IPS-20b (cell line): ENCODE data around the gene GARRE1.
"Not testable (repeated sequence)": the region's sequence is repeated elsewhere in the genome, so short reads cannot be mapped to it uniquely, and the experiment has no call there.

Source experiments
- H3K27ac ChIP-seq: one replicate; pipeline ENCODE4 v1.5.1; 2013; ENCODE audit warnings: low read length
- H3K27me3 ChIP-seq: 2 replicates; pipeline ENCODE4 v1.6.1; 2013; ENCODE audit warnings: mild to moderate bottlenecking, low read length, inconsistent platforms; ENCODE audit not compliant: insufficient read depth
- H3K36me3 ChIP-seq: 2 replicates; pipeline ENCODE4 v1.6.1; 2013; ENCODE audit warnings: low read depth, mild to moderate bottlenecking, inconsistent platforms, low read length, moderate library complexity; ENCODE audit not compliant: insufficient read depth
- H3K4me1 ChIP-seq: 2 replicates; pipeline ENCODE4 v1.6.1; 2013; ENCODE audit warnings: mild to moderate bottlenecking, control low read depth, inconsistent platforms, low read length, moderate library complexity; ENCODE audit not compliant: insufficient read depth
- H3K4me3 ChIP-seq: 2 replicates; pipeline ENCODE4 v1.5.1; 2013; ENCODE audit warnings: mild to moderate bottlenecking, low read length, inconsistent platforms
- H3K9ac ChIP-seq: 2 replicates; pipeline ENCODE4 v1.6.1; 2013; ENCODE audit warnings: low read depth, mild to moderate bottlenecking, inconsistent platforms, low read length, moderate library complexity
- H3K9me3 ChIP-seq: 2 replicates; pipeline ENCODE4 v1.6.1; 2013; ENCODE audit warnings: mild to moderate bottlenecking, low read depth, low read length, inconsistent platforms; ENCODE audit not compliant: insufficient read depth

Gene GARRE1

DNA sequence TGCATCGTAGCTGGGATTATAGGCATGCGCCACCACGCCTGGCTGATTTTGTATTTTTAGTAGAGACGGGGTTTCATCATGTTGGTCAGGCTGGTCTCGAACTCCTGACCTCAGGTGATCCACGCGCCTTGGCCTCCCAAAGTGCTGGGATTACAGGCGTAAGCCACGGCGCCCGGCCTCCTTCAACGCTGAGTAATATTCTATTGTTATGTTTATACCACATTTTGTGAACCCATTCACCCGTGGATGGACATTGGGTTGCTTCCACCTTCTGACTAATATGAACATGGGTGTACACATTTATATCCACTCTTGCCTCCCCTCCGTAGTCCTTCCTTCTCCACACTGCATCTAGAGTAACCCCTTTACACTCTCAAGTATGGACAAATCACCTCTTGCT, 1.2 kb upstream of the GARRE1 start:
- H3K4me3 ChIP-seq, H3K36me3 ChIP-seq, H3K4me1 ChIP-seq, H3K9me3 ChIP-seq, H3K9ac ChIP-seq, H3K27ac ChIP-seq, H3K27me3 ChIP-seq: not testable (repeated sequence)

DNA sequence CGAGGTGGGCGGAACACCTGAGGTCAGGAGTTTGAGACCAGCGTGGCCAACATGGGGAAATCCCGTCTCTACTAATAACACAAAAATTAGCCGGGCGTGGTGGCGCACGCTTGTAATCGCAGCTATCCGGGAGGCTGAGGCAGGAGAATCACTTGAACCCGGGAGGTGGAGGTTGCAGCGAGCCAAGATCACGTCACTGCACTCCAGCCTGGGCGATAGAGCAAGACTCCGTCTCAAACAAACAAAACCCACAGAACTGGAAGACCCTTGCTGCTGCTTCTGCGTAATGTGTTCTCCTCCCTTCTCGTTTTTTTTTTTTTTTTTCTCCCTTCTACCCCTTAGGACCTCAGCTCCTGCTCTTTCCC, 691 bp upstream of the GARRE1 start:
- not testable (repeated sequence) for H3K36me3 ChIP-seq, H3K9me3 ChIP-seq, H3K27ac ChIP-seq, H3K4me1 ChIP-seq, H3K27me3 ChIP-seq
- peak overlapping the region; percentile 92; the same call in 1 of the 2 replicates for H3K9ac ChIP-seq
- peak overlapping the region; percentile 99 for H3K4me3 ChIP-seq

DNA sequence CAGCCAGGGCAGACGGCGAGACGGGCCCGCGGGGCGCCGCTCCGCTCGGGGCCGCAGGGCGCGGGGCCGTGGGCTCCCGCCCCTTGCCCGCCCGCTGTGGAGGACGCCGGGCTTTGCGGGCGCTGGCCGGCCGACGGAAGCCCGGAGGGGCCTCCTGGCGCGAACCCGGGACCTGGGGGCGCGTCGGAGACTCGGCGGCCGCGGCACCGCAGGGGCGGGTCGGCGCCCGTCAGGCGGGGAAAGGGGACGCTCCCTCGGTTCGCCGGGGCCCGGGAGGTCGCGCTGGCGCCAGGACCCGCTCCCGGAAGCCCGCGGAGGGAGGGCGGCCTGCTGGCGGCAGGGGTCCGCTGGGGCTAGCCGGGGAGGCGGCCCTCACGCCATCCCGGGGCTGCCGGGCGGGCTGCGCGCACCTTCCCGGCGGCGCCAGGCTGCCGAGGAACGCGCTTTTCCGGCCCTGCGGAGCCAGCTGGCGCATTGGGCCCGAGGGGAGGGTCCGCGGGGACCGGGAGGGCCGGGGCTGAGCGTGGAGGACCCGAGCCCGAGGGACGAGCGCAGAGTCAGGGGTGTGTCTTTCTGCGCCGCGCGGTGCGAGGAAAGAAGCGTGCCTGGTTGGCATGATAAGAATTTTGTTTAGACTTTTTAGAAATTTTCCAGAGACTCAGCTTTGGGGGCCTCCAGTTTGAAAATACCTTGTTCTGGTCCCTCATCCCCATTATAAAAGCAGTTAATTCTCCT, 511 bp downstream of the GARRE1 start:
- Histone ChIP-seq H3K9ac (peak overlapping the region; percentile 80; the same call in 1 of the 2 replicates), H3K27ac (no peak overlapping the region), H3K36me3 (no peaks in the 10 kb centered on the region), H3K9me3 (no peaks in the 10 kb centered on the region), H3K4me3 (peak overlapping the region; percentile 70), H3K4me1 (no peaks in the 10 kb centered on the region), H3K27me3 (no peaks in the 10 kb centered on the region)

DNA sequence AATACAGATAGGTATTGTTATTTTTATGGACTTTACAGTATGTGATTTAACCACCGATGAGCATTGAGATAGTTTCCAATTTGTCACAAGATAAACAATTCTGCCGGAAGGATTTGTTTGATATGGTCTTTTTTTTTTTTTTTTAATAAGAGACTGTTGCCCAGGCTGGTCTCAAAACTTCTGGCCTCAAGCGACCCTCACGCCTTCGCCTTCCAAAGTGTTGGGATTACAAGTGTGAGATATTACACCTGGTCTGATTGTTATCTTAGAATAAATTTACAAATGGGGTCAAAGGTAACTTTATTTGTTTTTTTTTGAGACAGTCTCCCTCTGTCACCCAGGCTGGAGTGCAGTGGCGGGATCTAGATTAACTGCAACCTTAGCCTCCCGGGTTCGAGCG, 1.2 kb downstream of the GARRE1 start:
- Histone ChIP-seq H3K27ac (no peak overlapping the region), H3K36me3 (no peaks in the 10 kb centered on the region), H3K9ac (peak overlapping the region; percentile 80; the same call in 1 of the 2 replicates), H3K4me1 (no peaks in the 10 kb centered on the region; the same call in 1 of the 2 replicates), H3K9me3 (no peaks in the 10 kb centered on the region), H3K27me3 (no peaks in the 10 kb centered on the region), H3K4me3 (peak overlapping the region; percentile 70)

DNA sequence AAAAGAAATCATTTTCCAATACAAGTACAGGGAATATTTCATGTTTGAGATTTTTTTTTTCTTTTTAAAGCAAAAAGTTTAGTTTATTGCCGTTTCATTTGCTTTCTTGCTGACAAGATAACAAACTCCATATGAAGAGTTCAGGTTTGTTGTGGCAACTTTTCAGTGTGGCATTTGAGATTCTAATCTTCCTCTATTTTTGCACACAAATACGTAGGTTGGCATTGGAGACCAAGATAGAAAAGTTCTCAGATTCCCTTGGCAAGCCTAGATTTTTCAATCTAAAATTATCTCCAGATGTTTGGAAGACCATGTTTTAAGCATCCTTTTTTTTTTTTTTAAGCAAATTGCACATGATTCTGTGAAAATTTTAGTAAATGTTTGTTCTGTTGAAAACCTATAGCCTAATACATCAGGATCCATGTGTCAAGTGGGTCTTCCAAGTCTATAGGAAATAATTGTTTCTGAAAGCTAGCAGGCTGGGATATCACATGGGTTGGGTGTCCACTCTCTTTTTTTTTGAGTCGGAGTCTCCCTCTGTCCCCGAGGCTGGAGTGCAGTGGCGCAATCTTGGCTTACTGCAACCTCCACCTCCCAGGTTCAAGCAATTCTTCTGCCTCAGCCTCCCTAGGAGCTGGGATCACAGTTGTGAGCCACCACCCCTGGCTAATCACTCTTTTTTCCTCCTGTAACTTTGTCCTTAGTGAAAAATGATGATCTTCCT, 2.6 kb downstream of the GARRE1 start:
- no peaks in the 10 kb centered on the region for H3K36me3 ChIP-seq
- peaks cover 10% of the 10 kb centered on the region for H3K4me1 ChIP-seq
- H3K4me3 ChIP-seq = no peak overlapping the region
- H3K9me3 ChIP-seq = no peaks in the 10 kb centered on the region
- H3K27ac ChIP-seq = no peak overlapping the region
- H3K9ac ChIP-seq = no peak overlapping the region
- no peaks in the 10 kb centered on the region for H3K27me3 ChIP-seq

DNA sequence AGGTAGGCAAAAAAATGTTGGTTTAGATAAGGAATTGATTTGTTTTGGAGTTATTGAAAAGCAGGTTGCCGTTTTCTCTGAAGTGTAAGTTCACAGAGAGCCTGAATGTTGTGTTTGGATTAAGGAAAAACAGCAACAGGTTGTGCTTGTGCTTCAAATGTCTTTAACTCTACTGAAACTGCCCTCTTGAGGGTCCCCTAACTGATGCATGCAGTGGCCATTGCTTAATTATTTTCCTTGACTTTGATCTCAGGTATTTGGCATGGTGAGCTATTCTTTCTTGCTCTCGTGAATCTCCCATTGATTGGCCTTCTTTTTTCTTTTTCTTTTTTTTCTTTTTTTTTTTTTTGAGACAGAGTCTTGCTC, 3.2 kb downstream of the GARRE1 start:
- no peak overlapping the region for H3K4me3 ChIP-seq

DNA sequence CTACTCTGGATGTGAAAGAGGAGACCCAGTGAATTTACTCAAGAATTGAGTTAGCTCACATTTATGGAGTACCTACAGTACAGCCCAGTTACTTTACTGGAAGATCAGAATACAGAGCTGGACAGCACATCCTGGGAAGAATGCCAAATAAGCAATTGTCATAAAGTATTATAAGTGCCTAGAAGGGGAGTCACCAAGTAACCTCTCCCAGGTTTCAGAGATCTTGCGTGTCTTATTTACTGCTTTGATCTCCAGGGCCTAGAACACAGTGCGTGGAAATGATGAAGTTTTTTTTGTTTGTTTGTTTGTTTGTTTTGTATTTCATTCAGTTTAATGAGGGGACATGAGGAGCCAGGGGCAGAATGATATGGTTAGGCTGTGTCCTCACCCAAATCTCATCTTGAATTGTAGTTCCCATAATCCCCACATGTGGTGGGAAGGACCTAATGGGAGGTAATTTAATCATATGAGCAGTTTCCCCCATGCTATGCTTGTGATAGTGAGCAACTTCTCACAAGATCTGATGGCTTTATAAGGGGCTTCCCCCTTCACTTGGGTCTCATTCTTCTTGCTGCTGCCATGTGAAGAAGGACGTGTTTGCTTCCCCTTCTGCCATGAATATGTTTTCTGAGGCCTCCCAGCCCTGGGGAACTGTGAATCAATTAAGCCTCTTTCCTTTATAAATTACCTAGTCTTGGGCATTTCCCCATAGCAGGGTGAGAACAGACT, 5.2 kb downstream of the GARRE1 start:
- Histone ChIP-seq H3K36me3 (no peaks in the 10 kb centered on the region), H3K9ac (no peak overlapping the region), H3K9me3 (no peaks in the 10 kb centered on the region), H3K4me3 (no peak overlapping the region), H3K4me1 (peaks cover 10% of the 10 kb centered on the region), H3K27me3 (no peaks in the 10 kb centered on the region), H3K27ac (no peak overlapping the region)

More for the DNA sequence above, 3.2 kb downstream of the GARRE1 start:
- Histone ChIP-seq H3K4me1 (peaks cover 10% of the 10 kb centered on the region), H3K9me3 (no peaks in the 10 kb centered on the region), H3K9ac (no peak overlapping the region), H3K36me3 (no peaks in the 10 kb centered on the region), H3K27me3 (no peaks in the 10 kb centered on the region), H3K27ac (no peak overlapping the region)

DNA sequence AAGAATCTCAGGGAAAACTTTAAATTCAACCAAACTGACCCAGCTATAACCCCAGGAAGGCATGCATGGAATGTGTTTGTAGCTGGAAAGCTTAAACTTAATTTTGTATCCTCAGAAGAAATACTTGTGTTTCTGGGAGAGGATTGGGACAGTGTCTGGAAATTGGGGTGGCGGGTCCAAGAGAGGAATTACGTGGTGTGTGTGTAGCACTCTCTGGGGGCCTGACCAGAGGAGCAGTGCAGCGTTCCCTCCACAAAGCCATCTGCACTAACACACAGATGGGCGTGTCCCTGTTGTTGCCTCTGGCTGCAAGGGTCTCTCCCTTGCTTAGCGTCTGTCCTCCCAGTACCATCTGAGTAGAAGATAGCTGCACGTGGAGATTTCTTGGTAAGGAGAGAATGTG, 6.4 kb downstream of the GARRE1 start:
- Histone ChIP-seq H3K4me1 (peaks cover 22% of the 10 kb centered on the region), H3K36me3 (no peaks in the 10 kb centered on the region), H3K9me3 (no peaks in the 10 kb centered on the region), H3K27ac (no peak overlapping the region), H3K4me3 (no peak overlapping the region), H3K9ac (no peak overlapping the region), H3K27me3 (no peaks in the 10 kb centered on the region)

DNA sequence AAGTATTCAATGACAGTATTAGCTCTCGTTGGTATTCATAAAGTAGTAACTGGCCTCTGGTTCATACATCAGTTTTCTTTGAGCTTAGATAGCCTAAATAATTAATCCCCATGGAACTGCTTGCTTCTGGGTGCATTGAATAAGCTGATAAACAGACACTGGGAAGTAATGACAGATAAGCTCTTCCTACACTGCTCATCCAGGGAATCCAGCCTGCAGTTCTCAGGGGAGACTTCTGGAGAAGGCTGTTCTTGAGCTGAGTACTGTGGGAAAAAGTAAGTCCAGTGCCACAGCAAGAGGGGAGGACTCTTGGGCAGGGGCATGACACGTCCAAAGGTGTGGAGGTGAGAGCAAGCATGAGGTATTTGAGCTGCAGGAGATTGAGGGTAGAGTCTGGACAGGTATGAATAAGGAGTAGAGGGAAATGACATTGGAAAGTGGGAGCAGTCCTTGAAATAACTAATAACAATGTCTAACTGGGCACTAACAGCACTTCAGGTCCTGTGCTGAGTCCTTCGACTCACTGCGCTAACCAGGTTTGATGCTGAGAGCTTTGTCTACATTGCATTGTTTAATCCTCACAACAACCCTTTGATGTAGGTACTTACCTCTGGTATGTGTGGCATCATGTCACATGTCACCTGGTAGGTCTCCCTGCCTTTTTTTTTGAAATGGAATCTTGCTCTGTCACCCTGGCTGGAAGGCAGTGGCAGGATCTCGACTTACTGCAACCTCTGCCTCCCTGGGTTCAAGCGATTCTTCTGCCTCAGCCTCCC, 7.2 kb downstream of the GARRE1 start:
- Histone ChIP-seq H3K9ac (no peak overlapping the region), H3K36me3 (no peaks in the 10 kb centered on the region), H3K4me3 (no peak overlapping the region), H3K4me1 (peaks cover 23% of the 10 kb centered on the region), H3K9me3 (no peaks in the 10 kb centered on the region), H3K27ac (no peak overlapping the region), H3K27me3 (no peaks in the 10 kb centered on the region)

DNA sequence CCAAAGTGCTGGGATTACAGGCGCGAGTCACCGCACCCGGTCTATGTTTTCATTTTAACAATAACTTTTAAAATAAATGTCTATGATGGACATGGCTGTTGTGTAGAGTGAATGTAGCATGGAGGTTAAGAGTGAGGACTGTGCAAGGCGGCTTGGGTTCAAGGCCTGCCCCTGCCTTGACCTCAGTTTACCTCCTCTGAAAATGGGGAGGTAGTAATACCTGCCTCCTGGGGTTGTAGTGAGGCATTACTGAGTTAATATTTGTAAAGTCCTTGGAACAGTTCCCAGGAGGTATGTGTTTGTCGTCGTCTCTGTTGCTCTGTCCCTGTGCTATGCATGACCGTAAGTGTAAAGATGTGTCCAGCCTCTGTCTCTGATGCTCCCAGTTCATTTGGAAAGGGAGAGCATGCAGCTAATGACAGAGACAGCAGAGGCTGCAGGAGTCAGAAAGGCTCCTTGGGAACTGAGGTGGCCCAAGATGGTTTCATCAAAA, 9.4 kb downstream of the GARRE1 start:
- no peak overlapping the region for H3K27ac ChIP-seq
- H3K27me3 ChIP-seq = no peaks in the 10 kb centered on the region
- peaks cover 23% of the 10 kb centered on the region for H3K4me1 ChIP-seq
- H3K4me3 ChIP-seq = no peak overlapping the region
- H3K9me3 ChIP-seq = no peaks in the 10 kb centered on the region
- no peaks in the 10 kb centered on the region for H3K36me3 ChIP-seq
- H3K9ac ChIP-seq = no peak overlapping the region

DNA sequence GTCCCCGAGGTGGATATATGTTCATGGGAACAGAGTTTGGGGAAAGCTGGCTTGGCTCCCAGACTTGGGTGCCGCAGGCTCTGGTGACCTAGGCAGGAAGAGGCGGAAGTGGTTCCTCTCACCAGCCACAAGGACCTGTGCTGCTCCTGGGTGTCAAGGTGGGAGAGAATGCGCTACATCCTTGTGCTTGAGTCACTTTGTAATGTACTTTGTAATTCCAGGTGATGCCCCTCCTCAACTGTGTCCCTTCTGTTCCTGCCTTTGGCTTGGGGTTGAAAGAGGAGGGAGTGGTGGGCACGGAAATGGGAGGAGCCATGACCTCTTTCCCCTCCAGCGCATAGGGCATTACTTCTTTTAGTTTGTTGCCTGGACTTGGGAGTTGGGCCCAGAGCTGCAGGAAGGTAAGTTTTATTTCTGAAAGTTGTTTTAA, 10.9 kb downstream of the GARRE1 start:
- Histone ChIP-seq H3K27me3 (no peaks in the 10 kb centered on the region), H3K9me3 (no peaks in the 10 kb centered on the region), H3K4me1 (peaks cover 27% of the 10 kb centered on the region), H3K9ac (no peak overlapping the region), H3K4me3 (no peak overlapping the region), H3K36me3 (no peaks in the 10 kb centered on the region), H3K27ac (peak overlapping the region; percentile 0)
